ENCODE results near the gene COMMD7.
A peak's percentile ranks its signal among the peaks of the same experiment; 100 is the strongest.

The COMMD7 gene

GRCh38 chr20:32675223-32675975 lies 67.9 kb downstream of the COMMD7 start:
- DNase-seq (ENCODE audit: low read depth): no peak

GRCh38 chr20:32674362-32674789 lies 68.9 kb downstream of the COMMD7 start:
- peak; percentile 29 for DNase-seq (ENCODE audit: low read depth)

GRCh38 chr20:32672982-32673851 lies 70.0 kb downstream of the COMMD7 start:
- no peak for DNase-seq (ENCODE audit: low read depth)

- no peak for DNase-seq (ENCODE audit: low read depth)
Measured at GRCh38 chr20:32672394-32672981, 70.8 kb downstream of the COMMD7 start.

GRCh38 chr20:32670773-32671455 lies 72.4 kb downstream of the COMMD7 start:
- DNase-seq (ENCODE audit: low read depth): no peak

- no peak for DNase-seq (ENCODE audit: low read depth)
Measured at GRCh38 chr20:32667027-32667426, 76.2 kb downstream of the COMMD7 start.

- no peak for DNase-seq (ENCODE audit: low read depth)
Measured at GRCh38 chr20:32664678-32665159, 78.5 kb downstream of the COMMD7 start.

- no peak for DNase-seq (ENCODE audit: low read depth)
Measured at GRCh38 chr20:32664012-32664677, 79.1 kb downstream of the COMMD7 start.

- no peak for DNase-seq (ENCODE audit: low read depth)
Measured at GRCh38 chr20:32663335-32664011, 79.8 kb downstream of the COMMD7 start.

- no peak for DNase-seq (ENCODE audit: low read depth)
Measured at GRCh38 chr20:32661820-32662528, 81.3 kb downstream of the COMMD7 start.

- DNase-seq (ENCODE audit: low read depth): no peak
Measured at GRCh38 chr20:32660661-32661060, 82.6 kb downstream of the COMMD7 start.

- DNase-seq (ENCODE audit: low read depth): no peak
Measured at GRCh38 chr20:32656827-32657226, 86.4 kb downstream of the COMMD7 start.

GRCh38 chr20:32655903-32656512 lies 87.3 kb downstream of the COMMD7 start:
- no peak for DNase-seq (ENCODE audit: low read depth)

GRCh38 chr20:32652739-32653526 lies 90.3 kb downstream of the COMMD7 start:
- peak; percentile 53 for DNase-seq (ENCODE audit: low read depth)

Measured in HS-5 (cell line).